Natural killer cell (primary cell): ENCODE data around the gene PLXNA4. TPM values are rescaled to one million over a fixed set of nuclear protein-coding genes. Genes with fewer than 3 reads are reported as not detected.

Experiments
- ATAC-seq, 3 donors: fragments of 150-1000 bp in 2 of 3; fragments of 200-7000 bp in 1 of 3; cut with Tn5 transposase; 1 replicate in 1 of 3; 2 replicates in 2 of 3; pipeline ENCODE4 v1.10.0; 2021; ENCODE audit warnings: mild to moderate bottlenecking in 2 of 3, moderate library complexity in 2 of 3
- DNase-seq, 2 donors: peaks; one replicate each; pipeline versions ENCODE4 v3.0.0 to v3.0.0-alpha.2; 2013 to 2021; ENCODE audit warnings: mixed read lengths in 1 of 2
- H3K27ac ChIP-seq: one replicate; pipeline ENCODE4 v1.5.1; 2013; ENCODE audit warnings: mild to moderate bottlenecking, low read length
- H3K27me3 ChIP-seq: one replicate; pipeline ENCODE4 v1.6.1; 2013; ENCODE audit warnings: low read length; ENCODE audit not compliant: control insufficient read depth, insufficient read depth
- H3K36me3 ChIP-seq: one replicate; pipeline ENCODE4 v1.6.1; 2013; ENCODE audit warnings: low read length; ENCODE audit not compliant: control insufficient read depth, insufficient read depth
- H3K4me1 ChIP-seq: one replicate; pipeline ENCODE4 v1.6.1; 2013; ENCODE audit warnings: low read length; ENCODE audit not compliant: control insufficient read depth, insufficient read depth
- H3K4me3 ChIP-seq: one replicate; pipeline ENCODE4 v1.5.1; 2013; ENCODE audit warnings: low read length
- H3K9me3 ChIP-seq: one replicate; pipeline ENCODE4 v1.6.1; 2013; ENCODE audit warnings: low read length; ENCODE audit not compliant: control insufficient read depth, insufficient read depth
- H3K27ac Mint-ChIP-seq, 2 donors: one replicate each; pipeline ENCODE4 v1.8.0; 2022; ENCODE audit warnings: mild to moderate bottlenecking in 2 of 2, mixed read lengths in 2 of 2, moderate library complexity in 1 of 2
- H3K27me3 Mint-ChIP-seq, 2 donors: one replicate each; pipeline ENCODE4 v1.8.0; 2022; ENCODE audit warnings: low read depth in 2 of 2, mixed read lengths in 2 of 2
- H3K36me3 Mint-ChIP-seq: one replicate; pipeline ENCODE4 v1.8.0; 2022; ENCODE audit warnings: mixed read lengths
- H3K4me1 Mint-ChIP-seq, 2 donors: one replicate each; pipeline ENCODE4 v1.8.0; 2022; ENCODE audit warnings: mixed read lengths in 2 of 2
- H3K4me3 Mint-ChIP-seq: one replicate; pipeline ENCODE4 v1.8.0; 2022; ENCODE audit warnings: mild to moderate bottlenecking, moderate library complexity, mixed read lengths
- H3K9me3 Mint-ChIP-seq, 2 donors: one replicate each; pipeline ENCODE4 v1.8.0; 2022; ENCODE audit warnings: mixed read lengths in 2 of 2
- CTCF ChIP-seq: fragments of 200-600 bp; IDR thresholded peaks from one replicate; pipeline ENCODE4 v1.8.0; 2022; ENCODE audit warnings: antibody characterized with exemption
- whole genome bisulfite sequencing: methylation state at CpG from one replicate; pipeline ENCODE4 v1.1.7; 2013; ENCODE audit warnings: missing lambda C conversion rate; ENCODE audit not compliant: insufficient coverage; 5-methylcytosine and 5-hydroxymethylcytosine counted together
- intact Hi-C: fragments of 100-400 bp; cut with micrococcal nuclease; formaldehyde crosslinking; loops from one replicate; pipeline ENCODE4 v1.14.2; 2022
- total RNA-seq, 4 donors: library from RNA; stranded (reverse); fragments of 120-200 nt in 1 of 4; gene quantifications; one replicate each; pipeline versions ENCODE4 v1.2.3 to v1.2.4, GENCODE V29; 2013 to 2022

PLXNA4 gene
- total RNA-seq, 3 donors from 2014 or later (not counting 1 experiment from before 2014, with no cell fraction given) = 5.1 to 15.3 (median 10.9) TPM

- peaks cover 4% of the 10 kb centered on the region for H3K27me3 ChIP-seq
- 45% methylated on average over 3 of the region's 5 CpGs for WGBS
- intact Hi-C loops = no loop called here
- no peak overlapping the region for H3K27ac ChIP-seq
- H3K4me1 ChIP-seq = no peaks in the 10 kb centered on the region
- Mint-ChIP-seq H3K27me3 (peaks cover 8% of the 10 kb centered on the region in 2 donors), H3K4me3 (no peak overlapping the region), H3K36me3 (no peaks in the 10 kb centered on the region), H3K9me3 (no peaks in the 10 kb centered on the region), H3K27ac (no peak overlapping the region), H3K4me1 (no peaks in the 10 kb centered on the region)
- no peaks in the 10 kb centered on the region for H3K36me3 ChIP-seq
- ATAC-seq (no peak), DNase-seq (no peak)
- H3K4me3 ChIP-seq = no peak overlapping the region
- no peaks in the 10 kb centered on the region for H3K9me3 ChIP-seq
- TF ChIP-seq CTCF = no peak
Measured at GRCh38 chr7:132269718-132270117, 306.6 kb downstream of the PLXNA4 start.

- no peaks in the 10 kb centered on the region for H3K4me1 ChIP-seq
- H3K36me3 Mint-ChIP-seq = no peaks in the 10 kb centered on the region
- H3K9me3 ChIP-seq = no peaks in the 10 kb centered on the region
- H3K36me3 ChIP-seq = no peaks in the 10 kb centered on the region
- TF ChIP-seq CTCF = no peak
- peaks cover 8 to 9% of the 10 kb centered on the region in 2 donors for H3K27me3 Mint-ChIP-seq
- WGBS = 73% methylated on average over 4 of the region's 4 CpGs
- H3K4me3 Mint-ChIP-seq = no peak overlapping the region
- ATAC-seq (no peak), DNase-seq (no peak)
- H3K9me3 Mint-ChIP-seq = no peaks in the 10 kb centered on the region
- no peaks in the 10 kb centered on the region for H3K4me1 Mint-ChIP-seq
- no peaks in the 10 kb centered on the region for H3K27me3 ChIP-seq
- H3K4me3 ChIP-seq = no peak overlapping the region
- intact Hi-C loops = no loop called here
- H3K27ac Mint-ChIP-seq = no peak overlapping the region
- no peak overlapping the region for H3K27ac ChIP-seq
Measured at GRCh38 chr7:132263151-132263550, 313.1 kb downstream of the PLXNA4 start.

- Histone ChIP-seq H3K4me1 (no peaks in the 10 kb centered on the region), H3K27me3 (no peaks in the 10 kb centered on the region), H3K9me3 (no peaks in the 10 kb centered on the region), H3K36me3 (no peaks in the 10 kb centered on the region), H3K4me3 (no peak overlapping the region), H3K27ac (no peak overlapping the region)
- Mint-ChIP-seq H3K9me3 (no peaks in the 10 kb centered on the region), H3K27ac (no peak overlapping the region), H3K36me3 (no peaks in the 10 kb centered on the region), H3K4me3 (no peak overlapping the region), H3K4me1 (no peaks in the 10 kb centered on the region), H3K27me3 (peaks cover 8 to 9% of the 10 kb centered on the region in 2 donors)
- ATAC-seq (no peak), DNase-seq (no peak)
- no peak for TF ChIP-seq CTCF
- WGBS = 81% methylated on average over 2 of the region's 6 CpGs
- intact Hi-C loops = no loop called here
Measured at GRCh38 chr7:132262160-132262470, 314.2 kb downstream of the PLXNA4 start.

GRCh38 chr7:132261327-132262159, 314.7 kb downstream of the PLXNA4 start:
- DNase-seq = no peak
- intact Hi-C loops = no loop called here
- no peak overlapping the region for H3K27ac Mint-ChIP-seq
- peaks cover 8 to 9% of the 10 kb centered on the region in 2 donors for H3K27me3 Mint-ChIP-seq
- H3K4me3 ChIP-seq = no peak overlapping the region
- no peak overlapping the region for H3K27ac ChIP-seq
- TF ChIP-seq CTCF = no peak
- 81% methylated on average over 10 of the region's 10 CpGs for WGBS
- H3K27me3 ChIP-seq = no peaks in the 10 kb centered on the region
- ATAC-seq = no peak
- no peaks in the 10 kb centered on the region for H3K9me3 Mint-ChIP-seq
- no peaks in the 10 kb centered on the region for H3K4me1 ChIP-seq
- no peaks in the 10 kb centered on the region for H3K9me3 ChIP-seq
- no peaks in the 10 kb centered on the region for H3K36me3 ChIP-seq
- H3K4me3 Mint-ChIP-seq = no peak overlapping the region
- no peaks in the 10 kb centered on the region for H3K4me1 Mint-ChIP-seq
- no peaks in the 10 kb centered on the region for H3K36me3 Mint-ChIP-seq
